Osteocyte (in vitro differentiated cells): ENCODE data around the gene VMP1. TPM values are rescaled to one million over a fixed set of nuclear protein-coding genes. Genes with fewer than 3 reads are reported as not detected.

Experiments used
- DNase-seq: peaks from one replicate; pipeline ENCODE4 v3.0.0; 2021; ENCODE audit warnings: mixed read lengths; ENCODE audit not compliant: unreplicated experiment; ENCODE audit errors: extremely low spot score
- H3K27ac Mint-ChIP-seq: one replicate; pipeline ENCODE4 v1.8.0; 2021; ENCODE audit warnings: mild to moderate bottlenecking, mixed read lengths; ENCODE audit not compliant: unreplicated experiment
- H3K27me3 Mint-ChIP-seq: one replicate; pipeline ENCODE4 v1.8.0; 2021; ENCODE audit warnings: mixed read lengths; ENCODE audit not compliant: unreplicated experiment
- H3K36me3 Mint-ChIP-seq: one replicate; pipeline ENCODE4 v1.8.0; 2021; ENCODE audit warnings: mixed read lengths; ENCODE audit not compliant: unreplicated experiment
- H3K4me1 Mint-ChIP-seq: one replicate; pipeline ENCODE4 v1.8.0; 2021; ENCODE audit warnings: mixed read lengths; ENCODE audit not compliant: unreplicated experiment
- H3K4me3 Mint-ChIP-seq: one replicate; pipeline ENCODE4 v1.8.0; 2021; ENCODE audit warnings: mild to moderate bottlenecking, moderate library complexity, mixed read lengths; ENCODE audit not compliant: unreplicated experiment
- H3K9me3 Mint-ChIP-seq: one replicate; pipeline ENCODE4 v1.8.0; 2021; ENCODE audit warnings: mixed read lengths; ENCODE audit not compliant: unreplicated experiment
- total RNA-seq: library from RNA; stranded (reverse); gene quantifications from 2 replicates; pipeline ENCODE4 v1.2.1, GENCODE V29; 2021
- TF ChIP-seq, protein P1 (sequence below): fragments of 200-600 bp; sonication (generic); IDR thresholded peaks from 2 replicates; pipeline ENCODE4 v1.5.0; 2021; ENCODE audit warnings: antibody characterized with exemption, mild to moderate bottlenecking, moderate library complexity

The VMP1 gene
- total RNA-seq, 1 donor from 2014 or later, result 468 TPM

DNA sequence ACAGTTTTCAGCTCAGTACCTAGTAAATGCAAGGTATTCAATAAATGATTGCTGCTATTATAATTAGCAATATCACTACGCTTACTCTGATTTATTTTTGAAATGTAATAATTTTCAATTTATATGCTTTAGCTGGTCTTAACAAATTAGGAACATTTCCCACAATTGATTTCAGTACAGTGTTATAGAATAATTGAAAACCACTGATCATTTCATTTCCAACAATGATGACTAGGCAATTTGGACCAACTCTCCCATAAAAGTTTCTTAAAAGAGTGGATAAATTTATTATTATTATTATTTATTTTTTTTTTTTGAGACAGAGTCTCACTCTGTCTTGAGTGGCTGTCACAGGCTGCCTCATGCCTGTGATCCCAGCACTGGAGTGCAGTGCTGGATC, 41.1 kb downstream of the VMP1 start:
- Mint-ChIP-seq H3K9me3 (no peaks in the 10 kb centered on the region), H3K4me3 (no peak overlapping the region), H3K27me3 (no peaks in the 10 kb centered on the region), H3K36me3 (peaks cover 6% of the 10 kb centered on the region), H3K4me1 (peaks cover 14% of the 10 kb centered on the region), H3K27ac (no peak overlapping the region)
- no peak for DNase-seq
- TF ChIP-seq, protein P1, sequence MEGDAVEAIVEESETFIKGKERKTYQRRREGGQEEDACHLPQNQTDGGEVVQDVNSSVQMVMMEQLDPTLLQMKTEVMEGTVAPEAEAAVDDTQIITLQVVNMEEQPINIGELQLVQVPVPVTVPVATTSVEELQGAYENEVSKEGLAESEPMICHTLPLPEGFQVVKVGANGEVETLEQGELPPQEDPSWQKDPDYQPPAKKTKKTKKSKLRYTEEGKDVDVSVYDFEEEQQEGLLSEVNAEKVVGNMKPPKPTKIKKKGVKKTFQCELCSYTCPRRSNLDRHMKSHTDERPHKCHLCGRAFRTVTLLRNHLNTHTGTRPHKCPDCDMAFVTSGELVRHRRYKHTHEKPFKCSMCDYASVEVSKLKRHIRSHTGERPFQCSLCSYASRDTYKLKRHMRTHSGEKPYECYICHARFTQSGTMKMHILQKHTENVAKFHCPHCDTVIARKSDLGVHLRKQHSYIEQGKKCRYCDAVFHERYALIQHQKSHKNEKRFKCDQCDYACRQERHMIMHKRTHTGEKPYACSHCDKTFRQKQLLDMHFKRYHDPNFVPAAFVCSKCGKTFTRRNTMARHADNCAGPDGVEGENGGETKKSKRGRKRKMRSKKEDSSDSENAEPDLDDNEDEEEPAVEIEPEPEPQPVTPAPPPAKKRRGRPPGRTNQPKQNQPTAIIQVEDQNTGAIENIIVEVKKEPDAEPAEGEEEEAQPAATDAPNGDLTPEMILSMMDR, result no peak

DNA sequence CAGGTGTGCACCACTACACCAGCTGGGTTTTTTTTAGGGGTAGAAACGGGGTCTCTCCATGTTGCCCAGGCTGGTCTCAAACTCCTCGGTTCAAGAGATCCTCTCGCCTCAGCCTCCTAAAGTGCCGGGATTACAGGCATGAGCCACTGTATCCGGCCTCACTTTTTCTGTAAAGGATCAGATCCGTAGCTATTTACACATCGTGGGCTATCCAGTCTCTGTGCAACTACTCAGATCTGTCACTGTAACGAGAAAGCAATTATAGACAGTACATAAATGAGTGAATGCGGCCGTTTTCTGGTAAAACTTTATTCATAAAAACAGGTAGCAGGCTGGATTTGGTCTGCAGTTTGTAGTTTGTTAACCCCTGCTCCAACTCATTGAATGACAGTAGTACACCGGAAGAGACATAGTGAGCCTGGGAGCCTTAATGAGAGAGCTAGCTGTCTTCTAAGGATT, 44.5 kb downstream of the VMP1 start:
- Mint-ChIP-seq H3K4me3 (no peak overlapping the region), H3K9me3 (no peaks in the 10 kb centered on the region), H3K4me1 (peaks cover 47% of the 10 kb centered on the region), H3K27me3 (no peaks in the 10 kb centered on the region), H3K27ac (peak overlapping the region; percentile 54), H3K36me3 (no peaks in the 10 kb centered on the region)
- no peak for DNase-seq
- TF ChIP-seq, protein P1, result no peak

DNA sequence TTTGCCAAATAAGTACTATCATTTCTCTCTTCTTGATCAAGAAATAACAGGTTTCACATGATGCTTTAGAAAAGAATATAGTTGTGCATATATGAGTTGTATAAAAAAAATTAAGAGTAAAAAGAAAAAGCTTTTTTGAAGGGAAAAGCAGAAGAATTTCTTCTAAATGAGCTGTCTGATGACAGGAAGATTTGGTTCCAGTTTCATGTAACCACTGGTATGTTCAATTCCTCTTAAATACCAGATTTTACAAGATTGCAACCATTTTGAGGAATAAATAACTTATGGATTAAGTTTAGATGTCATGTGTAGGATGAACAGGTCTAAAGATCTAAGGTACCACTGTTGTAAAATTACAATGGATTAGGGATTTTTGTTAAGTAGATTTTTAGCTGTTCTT, 45.0 kb downstream of the VMP1 start:
- H3K4me1 Mint-ChIP-seq, result peaks cover 50% of the 10 kb centered on the region
- H3K9me3 Mint-ChIP-seq, result no peaks in the 10 kb centered on the region
- DNase-seq, result no peak
- TF ChIP-seq, protein P1, result no peak
- no peaks in the 10 kb centered on the region for H3K27me3 Mint-ChIP-seq
- no peaks in the 10 kb centered on the region for H3K36me3 Mint-ChIP-seq
- H3K27ac Mint-ChIP-seq, result peak overlapping the region; percentile 54
- H3K4me3 Mint-ChIP-seq, result no peak overlapping the region

DNA sequence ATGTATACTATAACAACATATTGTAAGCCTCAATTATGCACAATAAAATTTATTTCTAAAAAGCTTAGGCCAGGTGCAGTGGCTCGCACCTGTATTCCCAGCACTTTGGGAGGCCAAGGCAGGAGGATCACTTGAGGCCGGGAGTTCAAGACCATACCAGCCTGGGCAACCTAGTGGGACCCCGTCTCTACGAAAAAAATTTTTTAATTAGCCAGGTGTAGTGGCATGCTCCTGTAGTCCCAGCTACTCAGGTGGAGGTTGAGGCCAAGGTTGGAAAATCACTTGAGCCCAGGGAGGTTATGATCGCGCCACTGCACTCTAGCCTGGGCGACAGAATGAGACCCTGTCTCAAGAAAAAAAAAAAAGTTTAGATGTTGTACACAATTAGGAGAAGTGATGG, 45.5 kb downstream of the VMP1 start:
- no peak for DNase-seq
- H3K4me3 Mint-ChIP-seq, result no peak overlapping the region
- H3K4me1 Mint-ChIP-seq, result peaks cover 54% of the 10 kb centered on the region
- no peaks in the 10 kb centered on the region for H3K36me3 Mint-ChIP-seq
- peak overlapping the region; percentile 23 for H3K27ac Mint-ChIP-seq
- H3K9me3 Mint-ChIP-seq, result no peaks in the 10 kb centered on the region
- TF ChIP-seq, protein P1, result no peak
- no peaks in the 10 kb centered on the region for H3K27me3 Mint-ChIP-seq

DNA sequence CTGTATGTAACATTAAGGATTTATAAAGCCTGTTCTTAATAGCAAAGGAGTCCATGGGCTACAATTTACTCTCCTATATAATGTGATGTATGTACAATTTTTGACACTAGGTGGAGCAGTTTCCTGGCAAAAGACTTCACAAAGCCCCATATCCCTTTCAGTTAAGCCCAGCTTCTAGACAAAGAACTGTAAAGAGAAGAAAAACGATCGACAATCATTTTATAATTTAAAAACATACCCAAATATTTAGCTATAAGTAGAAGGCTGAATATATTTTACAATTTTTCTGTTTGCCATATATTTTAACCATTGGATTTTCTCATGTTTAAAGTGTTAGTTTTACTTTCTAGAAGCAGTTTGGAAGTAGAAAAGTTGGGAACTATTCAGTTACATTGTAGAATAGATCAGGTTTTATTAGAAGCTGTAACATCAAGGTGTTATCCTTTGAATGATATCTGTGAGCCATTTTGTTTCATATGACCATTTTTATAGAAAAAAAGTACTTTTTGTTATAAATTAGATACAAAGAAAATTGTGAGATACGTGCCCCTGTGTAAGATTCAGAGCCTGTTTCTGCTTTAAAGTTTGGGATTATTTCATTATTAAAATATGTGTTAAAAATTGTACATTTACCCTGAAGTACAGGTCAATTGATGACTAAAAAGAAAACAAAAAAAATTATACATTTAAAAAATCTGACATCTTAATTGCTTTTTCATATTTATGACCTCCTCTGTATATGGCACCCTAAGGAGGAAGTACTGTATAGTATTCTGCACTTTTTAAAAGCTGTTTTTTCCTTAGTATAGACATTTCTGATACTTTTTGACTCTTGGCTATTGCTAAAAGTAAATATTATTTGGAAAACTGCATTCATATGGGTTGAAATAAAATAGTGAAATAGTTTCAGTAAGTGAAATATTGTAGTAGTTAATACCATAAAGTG, 46.3 kb downstream of the VMP1 start:
- no peak for DNase-seq
- no peaks in the 10 kb centered on the region for H3K9me3 Mint-ChIP-seq
- peak overlapping the region; percentile 51 for H3K4me3 Mint-ChIP-seq
- no peaks in the 10 kb centered on the region for H3K27me3 Mint-ChIP-seq
- peak overlapping the region; percentile 90 for H3K27ac Mint-ChIP-seq
- TF ChIP-seq, protein P1, result peak; percentile 78
- H3K4me1 Mint-ChIP-seq, result peaks cover 57% of the 10 kb centered on the region
- H3K36me3 Mint-ChIP-seq, result peaks cover 2% of the 10 kb centered on the region
